HL-60 (cell line): ENCODE results near the gene C7orf25.

Source experiments
- GABPA ChIP-seq: IDR thresholded peaks from 2 replicates; pipeline ENCODE4 v1.6.1; 2012; ENCODE audit warnings: low read depth
- TF ChIP-seq, protein P1 (sequence below): IDR thresholded peaks from one replicate; pipeline ENCODE4 v1.5.1; 2011; ENCODE audit warnings: low read length, control low read depth, inconsistent platforms; ENCODE audit not compliant: insufficient read depth
- TF ChIP-seq, protein P2 (sequence below): IDR thresholded peaks from 2 replicates; pipeline ENCODE4 v1.6.1; 2012; ENCODE audit warnings: low read depth; ENCODE audit not compliant: insufficient replicate concordance

DNA sequence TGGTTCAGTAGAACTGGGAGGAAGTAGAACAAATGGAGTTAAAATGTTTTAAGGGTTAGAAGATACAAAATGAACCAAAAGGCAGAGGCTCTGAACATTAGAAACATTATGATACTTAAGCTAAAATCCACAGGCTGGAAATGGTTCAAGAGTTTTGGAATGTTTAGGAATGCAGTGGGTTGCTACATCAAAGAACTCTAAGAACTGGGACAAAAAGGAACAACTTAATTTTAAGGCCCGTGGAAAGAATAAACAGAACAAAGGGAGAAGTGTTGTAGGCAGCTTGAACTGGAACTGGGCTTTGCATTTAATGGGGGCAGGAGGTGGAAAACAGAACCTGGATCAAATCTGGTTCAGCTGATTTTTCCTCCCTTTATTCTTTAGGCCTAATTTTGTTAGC is 3.5 kb upstream of the C7orf25 start:
- TF ChIP-seq, protein P1, sequence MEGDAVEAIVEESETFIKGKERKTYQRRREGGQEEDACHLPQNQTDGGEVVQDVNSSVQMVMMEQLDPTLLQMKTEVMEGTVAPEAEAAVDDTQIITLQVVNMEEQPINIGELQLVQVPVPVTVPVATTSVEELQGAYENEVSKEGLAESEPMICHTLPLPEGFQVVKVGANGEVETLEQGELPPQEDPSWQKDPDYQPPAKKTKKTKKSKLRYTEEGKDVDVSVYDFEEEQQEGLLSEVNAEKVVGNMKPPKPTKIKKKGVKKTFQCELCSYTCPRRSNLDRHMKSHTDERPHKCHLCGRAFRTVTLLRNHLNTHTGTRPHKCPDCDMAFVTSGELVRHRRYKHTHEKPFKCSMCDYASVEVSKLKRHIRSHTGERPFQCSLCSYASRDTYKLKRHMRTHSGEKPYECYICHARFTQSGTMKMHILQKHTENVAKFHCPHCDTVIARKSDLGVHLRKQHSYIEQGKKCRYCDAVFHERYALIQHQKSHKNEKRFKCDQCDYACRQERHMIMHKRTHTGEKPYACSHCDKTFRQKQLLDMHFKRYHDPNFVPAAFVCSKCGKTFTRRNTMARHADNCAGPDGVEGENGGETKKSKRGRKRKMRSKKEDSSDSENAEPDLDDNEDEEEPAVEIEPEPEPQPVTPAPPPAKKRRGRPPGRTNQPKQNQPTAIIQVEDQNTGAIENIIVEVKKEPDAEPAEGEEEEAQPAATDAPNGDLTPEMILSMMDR: no peak
- TF ChIP-seq, protein P2, sequence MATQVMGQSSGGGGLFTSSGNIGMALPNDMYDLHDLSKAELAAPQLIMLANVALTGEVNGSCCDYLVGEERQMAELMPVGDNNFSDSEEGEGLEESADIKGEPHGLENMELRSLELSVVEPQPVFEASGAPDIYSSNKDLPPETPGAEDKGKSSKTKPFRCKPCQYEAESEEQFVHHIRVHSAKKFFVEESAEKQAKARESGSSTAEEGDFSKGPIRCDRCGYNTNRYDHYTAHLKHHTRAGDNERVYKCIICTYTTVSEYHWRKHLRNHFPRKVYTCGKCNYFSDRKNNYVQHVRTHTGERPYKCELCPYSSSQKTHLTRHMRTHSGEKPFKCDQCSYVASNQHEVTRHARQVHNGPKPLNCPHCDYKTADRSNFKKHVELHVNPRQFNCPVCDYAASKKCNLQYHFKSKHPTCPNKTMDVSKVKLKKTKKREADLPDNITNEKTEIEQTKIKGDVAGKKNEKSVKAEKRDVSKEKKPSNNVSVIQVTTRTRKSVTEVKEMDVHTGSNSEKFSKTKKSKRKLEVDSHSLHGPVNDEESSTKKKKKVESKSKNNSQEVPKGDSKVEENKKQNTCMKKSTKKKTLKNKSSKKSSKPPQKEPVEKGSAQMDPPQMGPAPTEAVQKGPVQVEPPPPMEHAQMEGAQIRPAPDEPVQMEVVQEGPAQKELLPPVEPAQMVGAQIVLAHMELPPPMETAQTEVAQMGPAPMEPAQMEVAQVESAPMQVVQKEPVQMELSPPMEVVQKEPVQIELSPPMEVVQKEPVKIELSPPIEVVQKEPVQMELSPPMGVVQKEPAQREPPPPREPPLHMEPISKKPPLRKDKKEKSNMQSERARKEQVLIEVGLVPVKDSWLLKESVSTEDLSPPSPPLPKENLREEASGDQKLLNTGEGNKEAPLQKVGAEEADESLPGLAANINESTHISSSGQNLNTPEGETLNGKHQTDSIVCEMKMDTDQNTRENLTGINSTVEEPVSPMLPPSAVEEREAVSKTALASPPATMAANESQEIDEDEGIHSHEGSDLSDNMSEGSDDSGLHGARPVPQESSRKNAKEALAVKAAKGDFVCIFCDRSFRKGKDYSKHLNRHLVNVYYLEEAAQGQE: no peak
- TF ChIP-seq GABPA: no peak
